Upper lobe of left lung (tissue), 6 donors: ENCODE results near the gene TMEM8B. TPM values are rescaled to one million over a fixed set of nuclear protein-coding genes. Genes with fewer than 3 reads are reported as not detected.

Source experiments
- ATAC-seq, 2 donors: fragments of 200-7000 bp; cut with Tn5 transposase; one replicate each; pipeline ENCODE4 v1.9.1; 2022; ENCODE audit warnings: mild to moderate bottlenecking in 2 of 2, moderate library complexity in 2 of 2; ENCODE audit not compliant: low FRiP score in 2 of 2
- DNase-seq, 2 donors: peaks; one replicate each; pipeline ENCODE4 v3.0.0-alpha.2; 2019 to 2020
- H3K27ac ChIP-seq, 4 donors: fragments of 200-600 bp; sonication (generic); one replicate each; pipeline ENCODE4 v1.5.1; 2016 to 2019
- H3K27me3 ChIP-seq, 4 donors: fragments of 200-600 bp; sonication (generic); one replicate each; pipeline ENCODE4 v1.5.1; 2017 to 2019
- H3K36me3 ChIP-seq, 4 donors: fragments of 200-600 bp; sonication (generic); one replicate each; pipeline ENCODE4 v1.5.1; 2016 to 2019
- H3K4me1 ChIP-seq, 4 donors: fragments of 200-600 bp; sonication (generic); one replicate each; pipeline ENCODE4 v1.5.1; 2018 to 2019
- H3K4me3 ChIP-seq, 4 donors: fragments of 200-600 bp; sonication (generic); one replicate each; pipeline ENCODE4 v1.5.1; 2017 to 2019; ENCODE audit warnings: mild to moderate bottlenecking in 2 of 4, moderate library complexity in 1 of 4
- H3K9me3 ChIP-seq, 4 donors: fragments of 200-600 bp; sonication (generic); one replicate each; pipeline ENCODE4 v1.5.1; 2018 to 2019
- EP300 ChIP-seq, 4 donors: sonication (generic); formaldehyde crosslinking; IDR thresholded peaks; one replicate each; pipeline ENCODE4 v1.5.1; 2017; ENCODE audit warnings: antibody characterized with exemption in 4 of 4, control low read depth in 2 of 4
- POLR2A ChIP-seq, 4 donors: fragments of 450-650 bp; IDR thresholded peaks; one replicate each; pipeline ENCODE4 v1.5.1; 2016 to 2017; ENCODE audit warnings: antibody characterized with exemption in 4 of 4, mild to moderate bottlenecking in 2 of 4
- POLR2AphosphoS5 ChIP-seq, 2 donors: sonication (generic); formaldehyde crosslinking; IDR thresholded peaks; one replicate each; pipeline ENCODE4 v1.5.1; 2017; ENCODE audit warnings: antibody characterized with exemption in 2 of 2
- WGBS, 2 donors: methylation state at CpG; one replicate each; pipeline ENCODE4 v1.1.5; 2017 to 2018; 5-methylcytosine and 5-hydroxymethylcytosine counted together
- total RNA-seq, 6 donors: library from RNA; depleted of rRNA in 4 of 6; stranded (reverse); fragments of >200 nt in 4 of 6; gene quantifications; one replicate each; pipeline versions ENCODE4 v1.1.0 to v1.2.1, GENCODE V29; 2016 to 2021
- TF ChIP-seq, protein P1 (sequence below), 6 experiments: fragments of 450-650 bp in 4 of 6; fragments of 200-600 bp in 2 of 6; sonication (generic) in 2 of 6; IDR thresholded peaks; one replicate each; pipeline ENCODE4 v1.5.1; 2016 to 2019; ENCODE audit warnings: antibody characterized with exemption in 6 of 6
- donor health status: DM: no; HTN: no; CAD: no; lungs with moderate emphysema.
- donor health status: DM: no; HTN: yes; CAD: no; lungs with severe emphysema.

TMEM8B gene, protein sequence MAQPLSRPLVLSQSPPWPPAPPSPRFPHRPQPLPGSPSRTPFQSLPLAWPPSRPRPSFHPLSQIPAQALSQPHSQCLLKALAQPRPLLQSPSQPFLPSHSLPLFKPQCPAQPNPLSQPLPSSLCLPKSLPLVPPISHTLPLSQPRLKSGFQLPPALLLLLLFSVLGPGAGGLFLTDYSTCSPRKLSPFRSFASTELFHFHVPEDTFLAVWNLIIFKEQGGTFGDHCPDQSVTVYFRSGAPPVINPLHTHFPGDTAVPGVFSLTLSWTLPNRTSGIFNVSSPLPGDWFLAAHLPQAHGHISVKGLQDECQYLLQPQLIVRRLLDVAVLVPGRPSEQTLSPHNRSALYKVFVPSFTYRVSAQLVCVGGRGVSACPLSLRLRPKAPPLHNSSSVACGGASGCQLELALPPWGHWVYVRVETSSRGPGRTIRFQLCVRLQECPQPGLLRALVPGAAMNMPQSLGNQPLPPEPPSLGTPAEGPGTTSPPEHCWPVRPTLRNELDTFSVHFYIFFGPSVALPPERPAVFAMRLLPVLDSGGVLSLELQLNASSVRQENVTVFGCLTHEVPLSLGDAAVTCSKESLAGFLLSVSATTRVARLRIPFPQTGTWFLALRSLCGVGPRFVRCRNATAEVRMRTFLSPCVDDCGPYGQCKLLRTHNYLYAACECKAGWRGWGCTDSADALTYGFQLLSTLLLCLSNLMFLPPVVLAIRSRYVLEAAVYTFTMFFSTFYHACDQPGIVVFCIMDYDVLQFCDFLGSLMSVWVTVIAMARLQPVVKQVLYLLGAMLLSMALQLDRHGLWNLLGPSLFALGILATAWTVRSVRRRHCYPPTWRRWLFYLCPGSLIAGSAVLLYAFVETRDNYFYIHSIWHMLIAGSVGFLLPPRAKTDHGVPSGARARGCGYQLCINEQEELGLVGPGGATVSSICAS
- total RNA-seq: 10 to 100 TPM in 3 of 6 donors, 1 to 10 TPM in 3; 6.5 to 21.0 (median 10.0) TPM

DNA sequence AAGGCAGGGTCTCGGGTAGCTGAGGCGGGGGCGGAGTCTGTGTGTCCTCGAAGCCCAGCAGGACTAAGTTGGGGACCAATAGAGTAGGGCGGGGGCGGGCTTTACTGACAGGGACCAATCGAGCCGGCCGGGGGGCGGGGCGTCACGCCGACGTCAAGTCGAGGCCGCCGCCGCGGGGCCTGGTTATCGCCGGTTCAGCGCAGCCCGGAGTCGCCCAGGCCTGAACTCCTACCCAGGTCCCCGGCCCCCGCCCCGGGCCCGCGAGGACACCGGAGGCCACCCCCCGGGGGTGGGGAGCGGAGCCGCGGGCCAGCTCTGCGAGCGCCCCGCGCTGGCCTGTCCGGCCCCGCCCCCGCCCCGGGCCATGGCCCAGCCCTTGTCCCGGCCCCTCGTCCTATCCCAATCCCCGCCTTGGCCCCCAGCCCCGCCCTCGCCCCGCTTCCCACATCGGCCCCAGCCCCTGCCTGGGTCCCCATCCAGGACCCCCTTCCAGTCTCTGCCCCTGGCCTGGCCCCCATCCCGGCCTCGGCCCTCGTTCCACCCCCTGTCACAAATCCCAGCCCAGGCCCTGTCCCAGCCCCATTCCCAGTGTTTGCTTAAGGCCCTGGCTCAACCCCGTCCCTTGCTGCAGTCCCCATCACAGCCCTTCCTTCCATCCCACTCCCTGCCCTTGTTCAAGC is at the start of gene TMEM8B:
TMEM8B (plus strand) TSS at position 145 of the 680 bp plus-strand sequence; CDS start at position 365, 220 bp downstream.
- Histone ChIP-seq H3K9me3 (no peaks in the 10 kb centered on the region), H3K36me3 (no peaks in the 10 kb centered on the region), H3K27me3 (no peaks in the 10 kb centered on the region), H3K4me1 (peaks cover 25 to 49% (median 38%) of the 10 kb centered on the region in 4 donors), H3K4me3 (peak within 1 kb of the TSS; percentile 75 to 88 (median 82)), H3K27ac (peak within 1 kb of the TSS; percentile 92 to 97 (median 94))
- DNase-seq (peak; percentile 99 to 100), ATAC-seq (peak; percentile 92 to 96)
- TF ChIP-seq, protein P1, sequence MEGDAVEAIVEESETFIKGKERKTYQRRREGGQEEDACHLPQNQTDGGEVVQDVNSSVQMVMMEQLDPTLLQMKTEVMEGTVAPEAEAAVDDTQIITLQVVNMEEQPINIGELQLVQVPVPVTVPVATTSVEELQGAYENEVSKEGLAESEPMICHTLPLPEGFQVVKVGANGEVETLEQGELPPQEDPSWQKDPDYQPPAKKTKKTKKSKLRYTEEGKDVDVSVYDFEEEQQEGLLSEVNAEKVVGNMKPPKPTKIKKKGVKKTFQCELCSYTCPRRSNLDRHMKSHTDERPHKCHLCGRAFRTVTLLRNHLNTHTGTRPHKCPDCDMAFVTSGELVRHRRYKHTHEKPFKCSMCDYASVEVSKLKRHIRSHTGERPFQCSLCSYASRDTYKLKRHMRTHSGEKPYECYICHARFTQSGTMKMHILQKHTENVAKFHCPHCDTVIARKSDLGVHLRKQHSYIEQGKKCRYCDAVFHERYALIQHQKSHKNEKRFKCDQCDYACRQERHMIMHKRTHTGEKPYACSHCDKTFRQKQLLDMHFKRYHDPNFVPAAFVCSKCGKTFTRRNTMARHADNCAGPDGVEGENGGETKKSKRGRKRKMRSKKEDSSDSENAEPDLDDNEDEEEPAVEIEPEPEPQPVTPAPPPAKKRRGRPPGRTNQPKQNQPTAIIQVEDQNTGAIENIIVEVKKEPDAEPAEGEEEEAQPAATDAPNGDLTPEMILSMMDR (IDR thresholded peaks at IDR 0.05): peak in 1 of 6 experiments; percentile 4
- TF ChIP-seq POLR2A (IDR thresholded peaks at IDR 0.05) (peak in 2 of 4 donors; percentile 14 to 60), POLR2AphosphoS5 (IDR thresholded peaks at IDR 0.05) (peak; percentile 11 to 44), EP300 (IDR thresholded peaks at IDR 0.05) (no peak)
- 1 to 2% methylated on average over 9 to 22 of the region's 53 CpGs for WGBS, 2 donors

DNA sequence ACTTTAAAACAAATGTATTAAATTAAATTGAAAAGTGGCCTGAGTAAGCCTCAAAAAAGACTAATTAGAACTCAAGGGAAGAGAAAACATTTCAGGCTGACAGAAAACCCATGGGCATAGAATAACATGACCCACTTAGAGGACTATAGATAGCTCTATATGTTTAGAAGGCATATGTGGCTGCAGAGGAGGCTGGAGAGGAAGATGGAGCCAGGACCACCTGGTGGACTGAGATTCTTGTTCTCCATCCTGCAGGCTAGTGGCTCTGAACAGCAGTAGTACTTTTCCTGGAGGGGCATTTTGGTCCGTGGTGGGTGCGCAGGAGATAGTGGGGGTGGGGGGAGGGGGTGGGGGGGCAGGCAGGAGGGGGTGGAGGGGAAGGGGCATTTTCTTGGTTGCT is 48.0 kb upstream of the TMEM8B start:
- Histone ChIP-seq H3K9me3 (no peaks in the 10 kb centered on the region), H3K4me3 (no peak overlapping the region), H3K4me1 (no peaks in the 10 kb centered on the region), H3K36me3 (peaks cover 0 to 5% (median 0%) of the 10 kb centered on the region in 4 donors), H3K27me3 (no peaks in the 10 kb centered on the region), H3K27ac (no peak overlapping the region)
- 75 to 80% methylated on average over 1 to 2 of the region's 2 CpGs for WGBS, 2 donors
- DNase-seq: no peak
- TF ChIP-seq POLR2AphosphoS5 (IDR thresholded peaks at IDR 0.05) (no peak), POLR2A (IDR thresholded peaks at IDR 0.05) (no peak), EP300 (IDR thresholded peaks at IDR 0.05) (no peak)
- TF ChIP-seq, protein P1 (IDR thresholded peaks at IDR 0.05): no peak
- ATAC-seq: no peak

DNA sequence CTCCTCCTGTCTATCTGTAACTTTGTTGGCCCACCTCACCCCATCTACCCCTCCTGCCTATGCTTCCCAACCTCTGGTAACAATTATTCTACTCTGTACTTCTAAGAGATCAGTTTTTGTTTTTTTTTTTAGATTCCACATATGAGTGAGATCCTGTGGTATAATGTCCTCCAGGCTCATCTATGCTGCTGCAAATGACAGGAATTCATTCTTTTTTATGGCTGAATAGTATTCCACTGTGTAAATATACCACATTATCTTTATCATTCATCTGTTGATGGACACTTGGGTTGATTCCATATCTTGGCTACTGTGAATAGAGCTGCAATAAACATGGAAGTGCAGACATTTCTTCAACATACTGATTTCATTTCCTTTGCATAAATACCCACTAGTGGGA is 45.6 kb upstream of the TMEM8B start:
- TF ChIP-seq EP300 (IDR thresholded peaks at IDR 0.05) (no peak), POLR2A (IDR thresholded peaks at IDR 0.05) (no peak), POLR2AphosphoS5 (IDR thresholded peaks at IDR 0.05) (no peak)
- TF ChIP-seq, protein P1 (IDR thresholded peaks at IDR 0.05): no peak
- ATAC-seq: no peak
- Histone ChIP-seq H3K4me1 (no peaks in the 10 kb centered on the region), H3K9me3 (no peaks in the 10 kb centered on the region), H3K27me3 (no peaks in the 10 kb centered on the region), H3K4me3 (no peak overlapping the region), H3K36me3 (peaks cover 0 to 5% (median 0%) of the 10 kb centered on the region in 4 donors), H3K27ac (no peak overlapping the region)
- DNase-seq: no peak

DNA sequence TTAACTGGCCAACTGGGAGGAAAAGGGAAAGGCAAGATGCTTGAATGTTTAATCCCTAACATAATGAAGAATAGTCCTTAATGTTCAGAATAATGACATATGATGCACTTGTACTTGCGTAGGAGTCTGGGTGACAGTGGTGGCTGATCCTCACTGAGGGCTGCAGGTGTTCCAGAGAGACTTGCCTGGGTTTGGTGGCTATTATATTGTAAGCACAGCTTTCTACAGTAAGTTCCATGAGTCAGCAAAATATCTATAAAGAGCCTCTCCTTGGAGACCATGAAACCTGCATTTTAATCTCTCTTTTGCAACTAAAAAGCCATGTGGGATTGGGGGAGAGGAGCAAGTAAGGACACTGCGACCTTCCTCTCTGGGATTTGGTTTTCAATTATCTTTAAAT is 39.5 kb upstream of the TMEM8B start:
- TF ChIP-seq POLR2AphosphoS5 (IDR thresholded peaks at IDR 0.05): no peak
- no peak for TF ChIP-seq EP300 (IDR thresholded peaks at IDR 0.05)
- TF ChIP-seq, protein P1 (IDR thresholded peaks at IDR 0.05): no peak
- no peak for TF ChIP-seq POLR2A (IDR thresholded peaks at IDR 0.05)
- no peak for DNase-seq
- WGBS, 2 donors: 91 to 98% methylated on average over 2 of the region's 2 CpGs
- Histone ChIP-seq H3K36me3 (peaks cover 0 to 5% (median 0%) of the 10 kb centered on the region in 4 donors), H3K9me3 (no peaks in the 10 kb centered on the region), H3K4me1 (peaks cover 23 to 32% (median 28%) of the 10 kb centered on the region in 4 donors), H3K27me3 (no peaks in the 10 kb centered on the region), H3K4me3 (no peak overlapping the region), H3K27ac (no peak overlapping the region)
- ATAC-seq: no peak
